ENCODE measurements around the gene SLC6A9. TPM values are rescaled to one million over a fixed set of nuclear protein-coding genes. Genes with fewer than 3 reads are reported as not detected.

The SLC6A9 gene
- total RNA-seq, 1 experiment from 2014 or later: 30.1 TPM

DNA sequence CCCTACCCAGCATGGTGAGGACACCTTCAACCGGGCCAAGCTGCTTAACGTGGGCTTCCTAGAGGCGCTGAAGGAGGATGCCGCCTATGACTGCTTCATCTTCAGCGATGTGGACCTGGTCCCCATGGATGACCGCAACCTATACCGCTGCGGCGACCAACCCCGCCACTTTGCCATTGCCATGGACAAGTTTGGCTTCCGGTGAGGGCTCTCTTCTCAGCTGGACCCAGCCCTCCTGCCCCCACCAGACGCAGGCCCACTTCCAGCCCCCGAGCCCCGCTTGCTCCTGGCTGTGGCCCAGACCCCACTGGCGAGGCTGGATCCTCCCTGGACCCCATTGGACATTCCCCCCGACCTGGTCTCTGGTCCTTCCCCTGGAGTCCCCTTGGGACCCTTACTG, 46.4 kb downstream of the SLC6A9 start:
- no peaks in the 10 kb centered on the region for H4K20me1 ChIP-seq (ENCODE audit: control insufficient read depth, insufficient read depth, insufficient read length)
- no peak overlapping the region for H3T11ph ChIP-seq (ENCODE audit: low read length)
- no peak overlapping the region for H3K18ac ChIP-seq (ENCODE audit: insufficient read length, low read depth, low read length)
- H3K4me3 Mint-ChIP-seq: no peak overlapping the region
- peaks cover 3% of the 10 kb centered on the region; the same call in 1 of the 2 replicates for H3K4me1 ChIP-seq (ENCODE audit: insufficient read depth, low read length)
- no peak overlapping the region for H4K91ac ChIP-seq (ENCODE audit: insufficient read length, low read depth, low read length)
- no peak overlapping the region for H3K27ac Mint-ChIP-seq
- no peaks in the 10 kb centered on the region; a peak in 1 of 5 replicates for H3K9me3 Mint-ChIP-seq
- H3K36me3 Mint-ChIP-seq (ENCODE audit: insufficient read depth in 1 of 3, low read depth in 3 of 3): peaks cover 15 to 49% (median 47%) of the 10 kb centered on the region in 3 experiments; a peak in 6 of 7 replicates
- H3K56ac ChIP-seq (ENCODE audit: insufficient read length, low read depth, low read length): no peak overlapping the region
- no peak overlapping the region for H3K9ac ChIP-seq (ENCODE audit: extremely low read depth, insufficient read length, low read length)
- H3K79me2 ChIP-seq (ENCODE audit: insufficient read depth, low read length): no peaks in the 10 kb centered on the region; the same call in 1 of the 2 replicates
- H3K27me3 Mint-ChIP-seq (ENCODE audit: low read depth): no peaks in the 10 kb centered on the region; the same call in none of the 2 replicates
- no peak overlapping the region for H4K5ac ChIP-seq (ENCODE audit: insufficient read length, low read depth, low read length)
- H4K8ac ChIP-seq (replicated peaks; ENCODE audit: insufficient read length, low read depth, low read length): no peak overlapping the region
- H3K23ac ChIP-seq (ENCODE audit: insufficient read length, low read depth, low read length): no peak overlapping the region
- H3K23me2 ChIP-seq (ENCODE audit: insufficient read length, low read depth, low read length, poor library complexity, severe bottlenecking): peaks cover 3% of the 10 kb centered on the region
- no peak overlapping the region for H2AK5ac ChIP-seq (ENCODE audit: insufficient read length, low read length)
- no peak overlapping the region for H2BK12ac ChIP-seq (ENCODE audit: insufficient read length, low read depth, low read length)
- no CpG with 5 or more reads among the region's 16 CpGs for WGBS (ENCODE audit: extremely low coverage, insufficient read length, low lambda C conversion rate)
- no peak overlapping the region for H2BK120ac ChIP-seq (ENCODE audit: low read depth, low read length, poor library complexity, severe bottlenecking)
- no peaks in the 10 kb centered on the region for H3K9me3 ChIP-seq (ENCODE audit: control insufficient read depth, low read depth, low read length)
- H3K79me1 ChIP-seq (ENCODE audit: insufficient read depth, low read depth, low read length, poor library complexity, severe bottlenecking): no peaks in the 10 kb centered on the region
- TF ChIP-seq, protein P1, sequence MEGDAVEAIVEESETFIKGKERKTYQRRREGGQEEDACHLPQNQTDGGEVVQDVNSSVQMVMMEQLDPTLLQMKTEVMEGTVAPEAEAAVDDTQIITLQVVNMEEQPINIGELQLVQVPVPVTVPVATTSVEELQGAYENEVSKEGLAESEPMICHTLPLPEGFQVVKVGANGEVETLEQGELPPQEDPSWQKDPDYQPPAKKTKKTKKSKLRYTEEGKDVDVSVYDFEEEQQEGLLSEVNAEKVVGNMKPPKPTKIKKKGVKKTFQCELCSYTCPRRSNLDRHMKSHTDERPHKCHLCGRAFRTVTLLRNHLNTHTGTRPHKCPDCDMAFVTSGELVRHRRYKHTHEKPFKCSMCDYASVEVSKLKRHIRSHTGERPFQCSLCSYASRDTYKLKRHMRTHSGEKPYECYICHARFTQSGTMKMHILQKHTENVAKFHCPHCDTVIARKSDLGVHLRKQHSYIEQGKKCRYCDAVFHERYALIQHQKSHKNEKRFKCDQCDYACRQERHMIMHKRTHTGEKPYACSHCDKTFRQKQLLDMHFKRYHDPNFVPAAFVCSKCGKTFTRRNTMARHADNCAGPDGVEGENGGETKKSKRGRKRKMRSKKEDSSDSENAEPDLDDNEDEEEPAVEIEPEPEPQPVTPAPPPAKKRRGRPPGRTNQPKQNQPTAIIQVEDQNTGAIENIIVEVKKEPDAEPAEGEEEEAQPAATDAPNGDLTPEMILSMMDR (conservative IDR thresholded peaks at IDR 0.05): no peak
- H3K27ac ChIP-seq (ENCODE audit: insufficient read length, low read depth, low read length): no peak overlapping the region
- no peak overlapping the region for H2BK20ac ChIP-seq (ENCODE audit: low read depth, low read length, poor library complexity, severe bottlenecking)
- H2BK15ac ChIP-seq (ENCODE audit: low read depth, low read length): no peak overlapping the region
- no peak for DNase-seq
- peaks cover 9% of the 10 kb centered on the region in 2 experiments for H3K4me1 Mint-ChIP-seq
- H3K14ac ChIP-seq (ENCODE audit: insufficient read depth, low read length): no peak overlapping the region
- no peak overlapping the region for H2AFZ ChIP-seq (ENCODE audit: low read length)
- H3K4ac ChIP-seq (ENCODE audit: low read depth, low read length): no peak overlapping the region
- no peak overlapping the region for H2BK5ac ChIP-seq (ENCODE audit: insufficient read length, low read length)
- no peak overlapping the region for H3K4me2 ChIP-seq (ENCODE audit: insufficient read depth, insufficient read length, low read length)
- no peaks in the 10 kb centered on the region for H3K27me3 ChIP-seq (ENCODE audit: insufficient read depth, low read length)

All from H9 (cell line).